ENCODE data around the gene GLIS1. TPM values are rescaled to one million over a fixed set of nuclear protein-coding genes. Genes with fewer than 3 reads are reported as not detected.

Gene GLIS1
- polyA plus RNA-seq, 1 donor (not counting 4 experiments of a cell fraction or from before 2014, with no cell fraction given), result not detected

DNA sequence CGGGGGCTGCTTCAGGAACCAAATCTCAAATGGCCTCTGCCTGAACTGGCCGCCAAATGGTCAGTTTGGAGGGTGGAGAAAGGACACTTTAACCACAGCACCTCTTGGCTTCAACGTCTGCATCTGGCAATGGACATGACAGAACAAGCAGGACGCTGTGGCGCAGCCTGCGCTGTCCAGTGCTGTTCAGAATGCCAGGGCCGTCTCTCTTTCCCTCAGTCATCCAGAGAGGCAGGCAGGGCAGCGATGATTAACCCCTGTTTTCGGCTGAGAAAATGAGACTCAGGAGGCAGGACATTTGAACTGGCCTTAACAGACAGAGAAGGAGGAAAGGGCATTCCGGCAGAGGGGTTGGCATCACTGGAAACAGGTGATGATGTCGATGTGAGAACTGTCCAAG lies 48.6 kb downstream of the GLIS1 start:
- Histone ChIP-seq H3K9me1 (ENCODE audit: control insufficient read depth, extremely low read depth, insufficient read depth, low read length) (no peaks in the 10 kb centered on the region), H3K4me2 (ENCODE audit: control insufficient read depth, extremely low read depth, insufficient read depth, low read depth, low read length) (no peak overlapping the region), H3K4me1 (ENCODE audit: control insufficient read depth, extremely low read depth, insufficient read depth, low read length) (no peaks in the 10 kb centered on the region), H3K4me3 (ENCODE audit: control insufficient read depth in 2 of 3, extremely low read depth in 1 of 3, insufficient read depth in 2 of 3, low read depth in 1 of 3, low read length in 3 of 3) (no peak overlapping the region), H2AFZ (ENCODE audit: control insufficient read depth, low read length) (no peak overlapping the region), H3K27me3 (ENCODE audit: control insufficient read depth, extremely low read depth, insufficient read depth, low read length) (peaks cover 43% of the 10 kb centered on the region), H3K79me2 (ENCODE audit: control insufficient read depth, insufficient read depth, low read length) (no peaks in the 10 kb centered on the region), H3K9me3 (ENCODE audit: control insufficient read depth, low read depth, low read length) (no peaks in the 10 kb centered on the region), H3K27ac (ENCODE audit: control insufficient read depth, insufficient read depth, low read length) (no peak overlapping the region), H3K9ac (ENCODE audit: control insufficient read depth, extremely low read depth, insufficient read depth, low read length) (no peak overlapping the region), H3K36me3 (ENCODE audit: control insufficient read depth in 2 of 2, extremely low read depth in 1 of 2, insufficient read depth in 2 of 2, low read length in 2 of 2) (no peaks in the 10 kb centered on the region), H4K20me1 (ENCODE audit: control insufficient read depth, extremely low read depth, insufficient read depth, low read length) (no peaks in the 10 kb centered on the region)
- no peak for TF ChIP-seq EZH2 (IDR thresholded peaks at IDR 0.05; ENCODE audit: low read length)
- TF ChIP-seq, protein P1, sequence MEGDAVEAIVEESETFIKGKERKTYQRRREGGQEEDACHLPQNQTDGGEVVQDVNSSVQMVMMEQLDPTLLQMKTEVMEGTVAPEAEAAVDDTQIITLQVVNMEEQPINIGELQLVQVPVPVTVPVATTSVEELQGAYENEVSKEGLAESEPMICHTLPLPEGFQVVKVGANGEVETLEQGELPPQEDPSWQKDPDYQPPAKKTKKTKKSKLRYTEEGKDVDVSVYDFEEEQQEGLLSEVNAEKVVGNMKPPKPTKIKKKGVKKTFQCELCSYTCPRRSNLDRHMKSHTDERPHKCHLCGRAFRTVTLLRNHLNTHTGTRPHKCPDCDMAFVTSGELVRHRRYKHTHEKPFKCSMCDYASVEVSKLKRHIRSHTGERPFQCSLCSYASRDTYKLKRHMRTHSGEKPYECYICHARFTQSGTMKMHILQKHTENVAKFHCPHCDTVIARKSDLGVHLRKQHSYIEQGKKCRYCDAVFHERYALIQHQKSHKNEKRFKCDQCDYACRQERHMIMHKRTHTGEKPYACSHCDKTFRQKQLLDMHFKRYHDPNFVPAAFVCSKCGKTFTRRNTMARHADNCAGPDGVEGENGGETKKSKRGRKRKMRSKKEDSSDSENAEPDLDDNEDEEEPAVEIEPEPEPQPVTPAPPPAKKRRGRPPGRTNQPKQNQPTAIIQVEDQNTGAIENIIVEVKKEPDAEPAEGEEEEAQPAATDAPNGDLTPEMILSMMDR (optimal IDR thresholded peaks at IDR 0.05 in 1 of 3, IDR thresholded peaks at IDR 0.05 in 1 of 3, conservative IDR thresholded peaks at IDR 0.05 in 1 of 3; ENCODE audit: extremely low read depth in 1 of 3, insufficient read depth in 2 of 3, low read length in 3 of 3), result no peak
- DNase-seq (ENCODE audit: low read depth, low spot score), result no peak
- dilution Hi-C loops (cut with MboI; ENCODE audit: extremely low pct_ligation_motif_present, low sequenced_read_pairs), result no loop called here
- no peak for FAIRE-seq

DNA sequence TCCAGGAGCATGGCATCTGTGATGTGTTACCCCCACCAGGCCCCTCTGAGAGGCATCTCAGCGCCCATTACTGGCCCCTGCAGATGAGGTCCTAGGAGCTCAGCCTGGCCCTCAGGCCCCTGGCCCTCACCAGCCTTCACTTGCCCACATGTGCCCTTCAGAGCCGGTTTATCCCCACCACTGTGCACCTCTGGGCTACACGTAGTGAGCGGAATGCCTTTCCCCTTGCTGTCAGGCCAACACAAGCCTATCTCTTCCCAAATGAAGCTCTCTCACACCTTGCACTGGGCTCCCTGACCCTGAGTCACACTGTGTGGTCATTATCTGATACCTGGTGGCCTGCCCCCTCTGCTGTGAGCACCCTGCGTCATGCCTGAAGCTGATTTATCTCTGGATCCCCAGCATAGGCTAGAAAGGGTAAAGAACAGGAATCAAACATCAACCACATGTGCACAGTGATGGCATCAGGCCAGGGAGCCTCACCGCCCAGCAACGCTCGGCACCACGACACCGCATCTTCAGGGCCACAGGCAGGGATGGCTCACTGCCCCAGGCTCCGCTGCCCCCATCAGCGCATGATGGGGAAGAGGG lies 49.1 kb downstream of the GLIS1 start:
- Histone ChIP-seq H3K9me3 (ENCODE audit: control insufficient read depth, low read depth, low read length) (no peaks in the 10 kb centered on the region), H3K36me3 (ENCODE audit: control insufficient read depth in 2 of 2, extremely low read depth in 1 of 2, insufficient read depth in 2 of 2, low read length in 2 of 2) (no peaks in the 10 kb centered on the region), H4K20me1 (ENCODE audit: control insufficient read depth, extremely low read depth, insufficient read depth, low read length) (no peaks in the 10 kb centered on the region), H3K4me1 (ENCODE audit: control insufficient read depth, extremely low read depth, insufficient read depth, low read length) (no peaks in the 10 kb centered on the region), H3K4me2 (ENCODE audit: control insufficient read depth, extremely low read depth, insufficient read depth, low read depth, low read length) (no peak overlapping the region), H3K4me3 (ENCODE audit: control insufficient read depth in 2 of 3, extremely low read depth in 1 of 3, insufficient read depth in 2 of 3, low read depth in 1 of 3, low read length in 3 of 3) (no peak overlapping the region), H3K9me1 (ENCODE audit: control insufficient read depth, extremely low read depth, insufficient read depth, low read length) (no peaks in the 10 kb centered on the region), H3K27me3 (ENCODE audit: control insufficient read depth, extremely low read depth, insufficient read depth, low read length) (peaks cover 49% of the 10 kb centered on the region), H3K79me2 (ENCODE audit: control insufficient read depth, insufficient read depth, low read length) (no peaks in the 10 kb centered on the region), H2AFZ (ENCODE audit: control insufficient read depth, low read length) (no peak overlapping the region), H3K27ac (ENCODE audit: control insufficient read depth, insufficient read depth, low read length) (no peak overlapping the region), H3K9ac (ENCODE audit: control insufficient read depth, extremely low read depth, insufficient read depth, low read length) (no peak overlapping the region)
- FAIRE-seq, result no peak
- DNase-seq (ENCODE audit: low read depth, low spot score), result no peak
- TF ChIP-seq, protein P1 (optimal IDR thresholded peaks at IDR 0.05 in 1 of 3, IDR thresholded peaks at IDR 0.05 in 1 of 3, conservative IDR thresholded peaks at IDR 0.05 in 1 of 3; ENCODE audit: extremely low read depth in 1 of 3, insufficient read depth in 2 of 3, low read length in 3 of 3), result no peak
- TF ChIP-seq EZH2 (IDR thresholded peaks at IDR 0.05; ENCODE audit: low read length), result no peak
- dilution Hi-C loops (cut with MboI; ENCODE audit: extremely low pct_ligation_motif_present, low sequenced_read_pairs), result no loop called here

All from keratinocyte (primary cell).